ENCODE data around the gene ST8SIA2. TPM values are rescaled to one million over a fixed set of nuclear protein-coding genes. Genes with fewer than 3 reads are reported as not detected.

The ST8SIA2 gene
- total RNA-seq: not detected
- polyA plus RNA-seq (2013, experiment 1 of 2): not detected
- polyA plus RNA-seq (2013, experiment 2 of 2): 0.20 TPM
- 0 to 0.20 (median 0) reads per million in 172 experiments for total RNA-seq

GRCh38 chr15:92393071-92393979 lies at the start of gene ST8SIA2:
ST8SIA2 (plus strand) TSS chr15:92393881; CDS start chr15:92394065, 184 bp downstream.
- no peak within 1 kb of the TSS for H3K27ac Mint-ChIP-seq
- no peak for ATAC-seq (ENCODE audit: poor library complexity)
- CTCF ChIA-PET: no interaction called here

GRCh38 chr15:92343924-92344643 lies 49.6 kb upstream of the ST8SIA2 start:
- CTCF ChIA-PET: no interaction called here
- intact Hi-C loops (cut with DNase I, micrococcal nuclease): no loop called here
- peaks cover 3 to 6% of the 10 kb centered on the region in 2 experiments for H3K27me3 ChIP-seq (ENCODE audit: control insufficient read depth in 1 of 2, insufficient read depth in 2 of 2, low read length in 2 of 2)
- Mint-ChIP-seq H3K36me3 (ENCODE audit: low read depth) (no peaks in the 10 kb centered on the region), H3K27ac (no peak overlapping the region), H3K4me1 (ENCODE audit: low read depth) (no peaks in the 10 kb centered on the region), H3K9me3 (no peaks in the 10 kb centered on the region), H3K27me3 (peaks cover 32% of the 10 kb centered on the region), H3K4me3 (no peak overlapping the region)
- no peaks in the 10 kb centered on the region for H3K9me3 ChIP-seq (ENCODE audit: control insufficient read depth in 1 of 2, insufficient read depth in 1 of 2, low read length in 2 of 2)
- no peak overlapping the region for H3K4me3 ChIP-seq (ENCODE audit: low read length)
- TF ChIP-seq CTCF (IDR thresholded peaks at IDR 0.05): no peak
- H3K4me1 ChIP-seq (ENCODE audit: insufficient read depth, low read length): no peaks in the 10 kb centered on the region
- DNase-seq (no peak), ATAC-seq (ENCODE audit: poor library complexity) (no peak)
- no peaks in the 10 kb centered on the region for H3K36me3 ChIP-seq (ENCODE audit: insufficient read depth, low read length)
- no peak overlapping the region for H3K27ac ChIP-seq (ENCODE audit: low read depth in 1 of 2, low read length in 2 of 2)
- POLR2A ChIA-PET: no interaction called here

More at GRCh38 chr15:92393071-92393979, at the start of gene ST8SIA2:
- no peak for TF ChIP-seq CTCF (IDR thresholded peaks at IDR 0.05)
- Mint-ChIP-seq H3K9me3 (no peaks in the 10 kb centered on the region), H3K4me3 (no peak within 1 kb of the TSS), H3K27me3 (peaks cover 78% of the 10 kb centered on the region), H3K4me1 (ENCODE audit: low read depth) (no peaks in the 10 kb centered on the region), H3K36me3 (ENCODE audit: low read depth) (no peaks in the 10 kb centered on the region)
- intact Hi-C loops (cut with DNase I, micrococcal nuclease): no loop called here
- Histone ChIP-seq H3K4me1 (ENCODE audit: insufficient read depth, low read length) (no peaks in the 10 kb centered on the region), H3K27ac (ENCODE audit: low read depth in 1 of 2, low read length in 2 of 2) (no peak within 1 kb of the TSS), H3K27me3 (ENCODE audit: control insufficient read depth in 1 of 2, insufficient read depth in 2 of 2, low read length in 2 of 2) (peaks cover 46 to 81% of the 10 kb centered on the region in 2 experiments), H3K9me3 (ENCODE audit: control insufficient read depth in 1 of 2, insufficient read depth in 1 of 2, low read length in 2 of 2) (peaks cover 0 to 12% of the 10 kb centered on the region in 2 experiments), H3K36me3 (ENCODE audit: insufficient read depth, low read length) (no peaks in the 10 kb centered on the region), H3K4me3 (ENCODE audit: low read length) (no peak within 1 kb of the TSS)
- POLR2A ChIA-PET: no interaction called here
- no peak for DNase-seq

GRCh38 chr15:92346063-92346462 lies 47.6 kb upstream of the ST8SIA2 start:
- Mint-ChIP-seq H3K4me3 (no peak overlapping the region), H3K27me3 (peaks cover 35% of the 10 kb centered on the region), H3K4me1 (ENCODE audit: low read depth) (no peaks in the 10 kb centered on the region), H3K36me3 (ENCODE audit: low read depth) (no peaks in the 10 kb centered on the region), H3K9me3 (no peaks in the 10 kb centered on the region), H3K27ac (no peak overlapping the region)
- ATAC-seq (ENCODE audit: poor library complexity) (no peak), DNase-seq (no peak)
- Histone ChIP-seq H3K36me3 (ENCODE audit: insufficient read depth, low read length) (no peaks in the 10 kb centered on the region), H3K4me1 (ENCODE audit: insufficient read depth, low read length) (no peaks in the 10 kb centered on the region), H3K27ac (ENCODE audit: low read depth in 1 of 2, low read length in 2 of 2) (no peak overlapping the region), H3K27me3 (ENCODE audit: control insufficient read depth in 1 of 2, insufficient read depth in 2 of 2, low read length in 2 of 2) (peaks cover 3 to 6% of the 10 kb centered on the region in 2 experiments), H3K4me3 (ENCODE audit: low read length) (no peak overlapping the region), H3K9me3 (ENCODE audit: control insufficient read depth in 1 of 2, insufficient read depth in 1 of 2, low read length in 2 of 2) (no peaks in the 10 kb centered on the region)
- CTCF ChIA-PET: interaction anchor here (0.8 kb wide), 1 partner anchor 107 kb away, joined by 3 read pairs; no protein-coding TSS in a partner anchor
- POLR2A ChIA-PET: no interaction called here
- intact Hi-C loops (cut with DNase I, micrococcal nuclease): no loop called here
- TF ChIP-seq CTCF (IDR thresholded peaks at IDR 0.05): no peak

All from CD4-positive, alpha-beta T cell (primary cell).